ENCODE results near the gene MICOS13. TPM values are rescaled to one million over a fixed set of nuclear protein-coding genes. Genes with fewer than 3 reads are reported as not detected.
A peak's percentile ranks its signal among the peaks of the same experiment; 100 is the strongest.

MICOS13 gene
- total and polyA plus RNA-seq, 5 experiments from 2014 or later = 40.1 to 110 (median 95.5) TPM

GRCh38 chr19:5671600-5671999 lies 8.7 kb downstream of the MICOS13 start:
- POLR2A ChIA-PET = interaction anchor here (0.7 kb wide), 1 partner anchor 15 kb away, joined by 3 read pairs; no protein-coding TSS in a partner anchor
- peaks cover 0 to 2% (median 0%) of the 10 kb centered on the region in 9 donors for H3K9me3 Mint-ChIP-seq
- no peak overlapping the region for H3K4me3 Mint-ChIP-seq
- ATAC-seq (no peak), DNase-seq (peak in 1 of 10 donors; percentile 53)
- peak overlapping the region in 3 of 10 donors; percentile 53 to 81 (median 64) for H3K27ac Mint-ChIP-seq
- peaks cover 0 to 35% (median 5%) of the 10 kb centered on the region in 3 donors for H3K36me3 Mint-ChIP-seq
- peaks cover 0 to 9% (median 3%) of the 10 kb centered on the region in 4 donors for H3K4me1 Mint-ChIP-seq
- no peaks in the 10 kb centered on the region for H3K27me3 Mint-ChIP-seq

GRCh38 chr19:5669212-5669611 lies 11.1 kb downstream of the MICOS13 start:
- POLR2A ChIA-PET = interaction anchor here (1.0 kb wide), 1 partner anchor 47 kb away, joined by 4 read pairs; the partner anchor contains the start of genes SAFB and SAFB2
- ATAC-seq = no peak
- peak in 1 of 10 donors; percentile 58 for DNase-seq
- peaks cover 0 to 2% (median 0%) of the 10 kb centered on the region in 9 donors for H3K9me3 Mint-ChIP-seq
- H3K27ac Mint-ChIP-seq = peak overlapping the region in 3 of 10 donors; percentile 65 to 77 (median 76)
- no peak overlapping the region for H3K4me3 Mint-ChIP-seq
- no peaks in the 10 kb centered on the region for H3K27me3 Mint-ChIP-seq
- H3K36me3 Mint-ChIP-seq = peaks cover 0 to 59% (median 14%) of the 10 kb centered on the region in 3 donors
- H3K4me1 Mint-ChIP-seq = peaks cover 0 to 4% (median 2%) of the 10 kb centered on the region in 4 donors

GRCh38 chr19:5667751-5668271 lies 12.5 kb downstream of the MICOS13 start:
- Mint-ChIP-seq H3K4me1 (peaks cover 0 to 2% (median under 1%) of the 10 kb centered on the region in 4 donors), H3K9me3 (peaks cover 0 to 2% (median 0%) of the 10 kb centered on the region in 9 donors), H3K27me3 (no peaks in the 10 kb centered on the region), H3K36me3 (peaks cover 0 to 73% (median 16%) of the 10 kb centered on the region in 3 donors), H3K4me3 (no peak overlapping the region), H3K27ac (peak overlapping the region in 2 of 10 donors; percentile 18 to 73)
- POLR2A ChIA-PET = interaction anchor here (0.7 kb wide), 1 partner anchor 22 kb away, joined by 3 read pairs; the partner anchor contains the start of gene RPL36
- ATAC-seq (peak in 1 of 2 donors; percentile 27), DNase-seq (peak in 1 of 10 donors; percentile 67)

- Mint-ChIP-seq H3K4me3 (no peak overlapping the region), H3K27ac (peak overlapping the region in 4 of 10 donors; percentile 7 to 73 (median 46)), H3K36me3 (peaks cover 0 to 80% (median 16%) of the 10 kb centered on the region in 3 donors), H3K9me3 (peaks cover 0 to 2% (median 0%) of the 10 kb centered on the region in 9 donors), H3K4me1 (peaks cover 0 to 2% (median 0%) of the 10 kb centered on the region in 4 donors), H3K27me3 (no peaks in the 10 kb centered on the region)
- DNase-seq (peak in 1 of 10 donors; percentile 59), ATAC-seq (no peak)
- POLR2A ChIA-PET = no interaction called here
Measured at GRCh38 chr19:5666921-5667610, 13.2 kb downstream of the MICOS13 start.

GRCh38 chr19:5665781-5666513 lies 14.4 kb downstream of the MICOS13 start:
- Mint-ChIP-seq H3K27ac (peak overlapping the region in 3 of 10 donors; percentile 31 to 57 (median 36)), H3K4me3 (peak overlapping the region in 1 of 10 donors; percentile 18), H3K27me3 (no peaks in the 10 kb centered on the region), H3K36me3 (peaks cover 0 to 90% (median 16%) of the 10 kb centered on the region in 3 donors), H3K4me1 (peaks cover 0 to 2% (median 0%) of the 10 kb centered on the region in 4 donors), H3K9me3 (peaks cover 0 to 2% (median 0%) of the 10 kb centered on the region in 9 donors)
- ATAC-seq (no peak), DNase-seq (peak in 1 of 10 donors; percentile 6)
- POLR2A ChIA-PET = interaction anchor here (1.3 kb wide), 1 partner anchor 43 kb away, joined by 4 read pairs; the partner anchor contains the start of genes SAFB and SAFB2

GRCh38 chr19:5664515-5664914 lies 15.8 kb downstream of the MICOS13 start:
- Mint-ChIP-seq H3K36me3 (peaks cover 0 to 92% (median 19%) of the 10 kb centered on the region in 3 donors), H3K4me3 (no peak overlapping the region), H3K9me3 (peaks cover 0 to 2% (median 0%) of the 10 kb centered on the region in 9 donors), H3K4me1 (peaks cover 0 to 2% (median 0%) of the 10 kb centered on the region in 4 donors), H3K27ac (peak overlapping the region in 1 of 10 donors; percentile 31), H3K27me3 (no peaks in the 10 kb centered on the region)
- DNase-seq (no peak), ATAC-seq (no peak)
- POLR2A ChIA-PET = interaction anchor here (1.5 kb wide), 1 partner anchor 23 kb away, joined by 3 read pairs; no protein-coding TSS in a partner anchor

GRCh38 chr19:5663904-5664303 lies 16.4 kb downstream of the MICOS13 start:
- Mint-ChIP-seq H3K36me3 (peaks cover 0 to 92% (median 19%) of the 10 kb centered on the region in 3 donors), H3K27me3 (no peaks in the 10 kb centered on the region), H3K9me3 (peaks cover 0 to 2% (median 0%) of the 10 kb centered on the region in 9 donors), H3K27ac (peak overlapping the region in 1 of 10 donors; percentile 67), H3K4me3 (no peak overlapping the region), H3K4me1 (peaks cover 0 to 2% (median 0%) of the 10 kb centered on the region in 4 donors)
- ATAC-seq (no peak), DNase-seq (no peak)
- POLR2A ChIA-PET = interaction anchor here (1.5 kb wide), 1 partner anchor 23 kb away, joined by 3 read pairs; no protein-coding TSS in a partner anchor

GRCh38 chr19:5661483-5661882 lies 18.8 kb downstream of the MICOS13 start:
- peak overlapping the region in 2 of 10 donors; percentile 69 to 73 for H3K27ac Mint-ChIP-seq
- POLR2A ChIA-PET = interaction anchor here (0.6 to 1.6 kb wide), 3 partner anchors 9 to 39 kb away, joined by 3 to 4 read pairs (median 4); partner anchors contain the start of genes SAFB and SAFB2
- no peak overlapping the region for H3K4me3 Mint-ChIP-seq
- DNase-seq (peak in 1 of 10 donors; percentile 37), ATAC-seq (no peak)
- no peaks in the 10 kb centered on the region for H3K4me1 Mint-ChIP-seq
- no peaks in the 10 kb centered on the region for H3K27me3 Mint-ChIP-seq
- peaks cover 0 to 91% (median 22%) of the 10 kb centered on the region in 3 donors for H3K36me3 Mint-ChIP-seq
- H3K9me3 Mint-ChIP-seq = no peaks in the 10 kb centered on the region

GRCh38 chr19:5655412-5655811 lies 24.9 kb downstream of the MICOS13 start:
- Mint-ChIP-seq H3K27me3 (no peaks in the 10 kb centered on the region), H3K4me3 (no peak overlapping the region), H3K4me1 (peaks cover 0 to 4% (median 0%) of the 10 kb centered on the region in 4 donors), H3K9me3 (no peaks in the 10 kb centered on the region), H3K36me3 (peaks cover 0 to 90% (median 28%) of the 10 kb centered on the region in 3 donors), H3K27ac (peak overlapping the region in 1 of 10 donors; percentile 70)
- DNase-seq (no peak), ATAC-seq (no peak)
- POLR2A ChIA-PET = no interaction called here

GRCh38 chr19:5654931-5655330 lies 25.4 kb downstream of the MICOS13 start:
- H3K4me1 Mint-ChIP-seq = peaks cover 0 to 4% (median 0%) of the 10 kb centered on the region in 4 donors
- H3K4me3 Mint-ChIP-seq = no peak overlapping the region
- no peaks in the 10 kb centered on the region for H3K9me3 Mint-ChIP-seq
- H3K27ac Mint-ChIP-seq = peak overlapping the region in 1 of 10 donors; percentile 72
- POLR2A ChIA-PET = no interaction called here
- H3K27me3 Mint-ChIP-seq = no peaks in the 10 kb centered on the region
- ATAC-seq (no peak), DNase-seq (no peak)
- peaks cover 0 to 95% (median 28%) of the 10 kb centered on the region in 3 donors for H3K36me3 Mint-ChIP-seq

- peaks cover 5 to 89% (median 32%) of the 10 kb centered on the region in 3 donors for H3K36me3 Mint-ChIP-seq
- no peaks in the 10 kb centered on the region for H3K27me3 Mint-ChIP-seq
- no peak for ATAC-seq
Measured at GRCh38 chr19:5652261-5652660, 28.1 kb downstream of the MICOS13 start.

GRCh38 chr19:5651361-5651760 lies 29.0 kb downstream of the MICOS13 start:
- Mint-ChIP-seq H3K9me3 (no peaks in the 10 kb centered on the region), H3K4me1 (peaks cover 4 to 12% (median 8%) of the 10 kb centered on the region in 4 donors), H3K36me3 (peaks cover 5 to 90% (median 29%) of the 10 kb centered on the region in 3 donors), H3K27me3 (no peaks in the 10 kb centered on the region), H3K4me3 (no peak overlapping the region), H3K27ac (peak overlapping the region in 1 of 10 donors; percentile 56)
- POLR2A ChIA-PET = no interaction called here
- ATAC-seq (peak; percentile 30 to 39), DNase-seq (no peak)

More at GRCh38 chr19:5652261-5652660, 28.1 kb downstream of the MICOS13 start:
- H3K9me3 Mint-ChIP-seq = no peaks in the 10 kb centered on the region
- DNase-seq = no peak
- H3K4me3 Mint-ChIP-seq = no peak overlapping the region
- no peak overlapping the region for H3K27ac Mint-ChIP-seq
- POLR2A ChIA-PET = no interaction called here
- peaks cover 0 to 5% (median 2%) of the 10 kb centered on the region in 4 donors for H3K4me1 Mint-ChIP-seq

Data from naive thymus-derived CD8-positive, alpha-beta T cell (primary cell).